Panc1 (cell line): ENCODE measurements around the gene CCDC183.

Experiments
- CTCF ChIP-seq: fragments of 450-650 bp; IDR thresholded peaks from 2 replicates; pipeline ENCODE4 v1.5.1; 2017; ENCODE audit warnings: mild to moderate bottlenecking
- POLR2AphosphoS5 ChIP-seq: IDR thresholded peaks from 2 replicates; pipeline ENCODE4 v1.6.1; 2012; ENCODE audit warnings: mild to moderate bottlenecking, low read depth, low read length, moderate library complexity

DNA sequence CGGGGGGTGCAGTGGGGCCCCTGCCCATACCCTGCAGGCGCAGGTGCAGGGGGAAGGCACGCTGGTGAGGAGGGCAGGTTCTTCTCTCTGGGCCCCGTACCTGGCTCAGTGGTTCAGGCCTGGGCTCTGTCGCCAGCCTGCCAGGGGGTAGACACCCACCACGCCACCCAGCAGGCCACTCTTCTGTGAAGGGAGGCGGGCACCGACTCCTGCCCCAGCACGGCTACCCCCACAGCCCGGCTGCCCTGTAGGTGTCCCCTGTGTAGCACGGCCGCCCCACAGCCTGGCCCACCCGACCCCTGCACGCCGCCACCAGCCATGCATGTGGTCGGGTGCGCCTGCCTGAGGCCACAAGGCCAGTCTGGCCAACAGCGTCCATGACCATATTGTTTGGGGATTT, 49.5 kb upstream of the CCDC183 start:
- TF ChIP-seq POLR2AphosphoS5 (no peak), CTCF (no peak)
